EL (cell line): ENCODE results near the gene SOX13.
"Not testable (repeated sequence)": the region's sequence is repeated elsewhere in the genome, so short reads cannot be mapped to it uniquely, and the experiment has no call there.

ENCODE experiments used
- DNase-seq: peaks from one replicate; pipeline ENCODE4 v3.0.0-alpha.2; 2016

Gene SOX13

GRCh38 chr1:204072931-204073836 is at the start of gene SOX13:
Gene SOX13, plus strand, starts transcription at chr1:204073115. Its CDS starts 39,801 bp downstream, at chr1:204112916.
- DNase-seq = peak; percentile 90

GRCh38 chr1:204025917-204026707 is 46.8 kb upstream of the SOX13 start:
- DNase-seq = no peak

- DNase-seq = no peak
These were observed 45.5 kb upstream of the SOX13 start for GRCh38 chr1:204027446-204027845.

GRCh38 chr1:204029016-204029415 is 43.9 kb upstream of the SOX13 start:
- DNase-seq = no peak

- no peak for DNase-seq
These were observed 41.7 kb upstream of the SOX13 start for GRCh38 chr1:204031098-204031710.

GRCh38 chr1:204032642-204033235 is 40.2 kb upstream of the SOX13 start:
- no peak for DNase-seq

- no peak for DNase-seq
These were observed 39.6 kb upstream of the SOX13 start for GRCh38 chr1:204033306-204033705.

- no peak for DNase-seq
These were observed 35.8 kb upstream of the SOX13 start for GRCh38 chr1:204036882-204037655.

GRCh38 chr1:204041232-204041767 is 31.6 kb upstream of the SOX13 start:
- DNase-seq = peak; percentile 9

- DNase-seq = no peak
These were observed 31.0 kb upstream of the SOX13 start for GRCh38 chr1:204041803-204042505.

GRCh38 chr1:204042516-204042915 is 30.4 kb upstream of the SOX13 start:
- DNase-seq = no peak

- no peak for DNase-seq
These were observed 29.2 kb upstream of the SOX13 start for GRCh38 chr1:204043680-204044079.

GRCh38 chr1:204044448-204044847 is 28.5 kb upstream of the SOX13 start:
- DNase-seq = no peak

GRCh38 chr1:204045430-204045829 is 27.5 kb upstream of the SOX13 start:
- DNase-seq = no peak

GRCh38 chr1:204046346-204046745 is 26.6 kb upstream of the SOX13 start:
- no peak for DNase-seq

- DNase-seq = not testable (repeated sequence)
These were observed 24.1 kb upstream of the SOX13 start for GRCh38 chr1:204048796-204049195.

GRCh38 chr1:204051258-204051657 is 21.7 kb upstream of the SOX13 start:
- no peak for DNase-seq

GRCh38 chr1:204051718-204052117 is 21.2 kb upstream of the SOX13 start:
- DNase-seq = no peak

- no peak for DNase-seq
These were observed 19.0 kb upstream of the SOX13 start for GRCh38 chr1:204053893-204054292.

GRCh38 chr1:204059970-204060369 is 12.9 kb upstream of the SOX13 start:
- no peak for DNase-seq

GRCh38 chr1:204062106-204062505 is 10.8 kb upstream of the SOX13 start:
- no peak for DNase-seq
